Liver (tissue), 3 donors: ENCODE results near the gene ATP7B.

Experiments used
- HNF4A ChIP-seq, 2 donors: conservative IDR thresholded peaks; 2 replicates each; pipeline ENCODE4 v1.6.1; 2016; ENCODE audit warnings: antibody characterized with exemption in 2 of 2, mild to moderate bottlenecking in 2 of 2
- REST ChIP-seq: IDR thresholded peaks from 2 replicates; pipeline ENCODE4 v1.6.1; 2016; ENCODE audit warnings: antibody characterized with exemption, mild to moderate bottlenecking
- SP1 ChIP-seq: IDR thresholded peaks from 2 replicates; pipeline ENCODE4 v1.6.1; 2018; ENCODE audit warnings: antibody characterized with exemption, mild to moderate bottlenecking
- TAF1 ChIP-seq: conservative IDR thresholded peaks from 2 replicates; pipeline ENCODE4 v1.6.1; 2016; ENCODE audit warnings: antibody characterized with exemption, mild to moderate bottlenecking
- TF ChIP-seq, protein P1 (sequence below): fragments of 150-350 bp; IDR thresholded peaks from 2 replicates; pipeline ENCODE4 v1.5.1; 2017; ENCODE audit warnings: improper control_type of control experiment, low read depth, low read length; ENCODE audit not compliant: missing input control
- donor health status: healthy.
- donor health status: healthy.

DNA sequence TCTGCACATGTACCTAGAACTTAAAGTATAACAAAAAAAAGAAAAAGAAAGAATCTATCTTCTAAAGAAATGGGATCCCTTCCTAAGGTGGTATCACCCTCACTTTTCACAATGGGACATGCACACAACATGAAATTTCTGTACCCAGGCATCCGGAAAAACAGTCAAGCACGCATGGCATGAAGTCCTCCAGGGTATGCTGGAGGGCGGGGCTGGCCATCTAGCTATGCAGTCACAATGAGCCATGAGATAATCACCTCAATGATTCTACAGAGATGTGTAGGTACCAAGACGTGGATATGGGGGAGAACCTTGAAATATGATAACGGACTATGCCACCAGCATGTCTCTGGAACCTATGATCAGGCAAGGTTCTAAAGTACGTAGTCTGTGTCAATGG lies 79.6 kb downstream of the ATP7B start:
- TF ChIP-seq, protein P1, sequence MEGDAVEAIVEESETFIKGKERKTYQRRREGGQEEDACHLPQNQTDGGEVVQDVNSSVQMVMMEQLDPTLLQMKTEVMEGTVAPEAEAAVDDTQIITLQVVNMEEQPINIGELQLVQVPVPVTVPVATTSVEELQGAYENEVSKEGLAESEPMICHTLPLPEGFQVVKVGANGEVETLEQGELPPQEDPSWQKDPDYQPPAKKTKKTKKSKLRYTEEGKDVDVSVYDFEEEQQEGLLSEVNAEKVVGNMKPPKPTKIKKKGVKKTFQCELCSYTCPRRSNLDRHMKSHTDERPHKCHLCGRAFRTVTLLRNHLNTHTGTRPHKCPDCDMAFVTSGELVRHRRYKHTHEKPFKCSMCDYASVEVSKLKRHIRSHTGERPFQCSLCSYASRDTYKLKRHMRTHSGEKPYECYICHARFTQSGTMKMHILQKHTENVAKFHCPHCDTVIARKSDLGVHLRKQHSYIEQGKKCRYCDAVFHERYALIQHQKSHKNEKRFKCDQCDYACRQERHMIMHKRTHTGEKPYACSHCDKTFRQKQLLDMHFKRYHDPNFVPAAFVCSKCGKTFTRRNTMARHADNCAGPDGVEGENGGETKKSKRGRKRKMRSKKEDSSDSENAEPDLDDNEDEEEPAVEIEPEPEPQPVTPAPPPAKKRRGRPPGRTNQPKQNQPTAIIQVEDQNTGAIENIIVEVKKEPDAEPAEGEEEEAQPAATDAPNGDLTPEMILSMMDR: no peak
- TF ChIP-seq REST (no peak), HNF4A (conservative IDR thresholded peaks at IDR 0.05) (no peak), SP1 (no peak), TAF1 (no peak)
